ENCODE results near the gene PIK3IP1.

Gene PIK3IP1

DNA sequence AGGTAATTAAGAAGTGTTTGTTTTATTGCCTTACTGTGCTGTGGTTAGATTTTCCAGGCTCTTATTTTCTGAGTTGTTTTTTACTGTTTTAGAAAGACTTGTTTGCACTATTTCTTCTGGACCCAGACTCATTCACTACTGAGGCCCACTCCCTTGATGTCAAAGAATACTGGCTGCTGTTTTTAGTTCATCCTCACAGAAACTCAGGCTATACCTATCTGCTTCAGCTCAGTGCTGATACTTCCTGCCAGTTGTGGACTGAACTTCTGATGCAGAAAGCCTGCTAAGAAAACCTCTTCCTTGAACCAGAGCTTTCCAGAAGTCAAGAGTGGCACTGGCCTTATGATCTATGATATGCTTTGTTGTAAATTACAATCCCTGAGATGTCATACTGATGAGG, 15.9 kb upstream of the PIK3IP1 start:
- no peak for DNase-seq (ENCODE audit: low read depth in 2 of 2)

DNA sequence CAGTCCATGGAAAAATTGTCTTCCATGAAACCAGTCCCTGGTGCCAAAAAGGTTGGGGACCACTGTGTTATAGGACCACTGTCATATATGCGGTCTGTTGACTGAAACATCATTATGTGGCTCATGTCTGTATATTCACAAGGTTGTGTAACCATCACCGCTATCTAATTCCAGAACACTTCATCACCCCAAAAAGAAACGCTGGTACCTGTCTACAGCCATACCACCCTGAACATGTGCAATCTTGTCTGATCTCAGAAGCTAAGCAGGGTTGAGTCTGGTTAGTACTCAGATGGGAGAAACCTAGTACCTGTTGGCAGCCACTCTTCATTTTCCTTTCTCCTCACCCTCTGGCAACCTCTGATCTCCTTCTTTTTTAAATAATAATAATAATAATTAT, 12.9 kb upstream of the PIK3IP1 start:
- DNase-seq (ENCODE audit: low read depth in 2 of 2), result no peak

DNA sequence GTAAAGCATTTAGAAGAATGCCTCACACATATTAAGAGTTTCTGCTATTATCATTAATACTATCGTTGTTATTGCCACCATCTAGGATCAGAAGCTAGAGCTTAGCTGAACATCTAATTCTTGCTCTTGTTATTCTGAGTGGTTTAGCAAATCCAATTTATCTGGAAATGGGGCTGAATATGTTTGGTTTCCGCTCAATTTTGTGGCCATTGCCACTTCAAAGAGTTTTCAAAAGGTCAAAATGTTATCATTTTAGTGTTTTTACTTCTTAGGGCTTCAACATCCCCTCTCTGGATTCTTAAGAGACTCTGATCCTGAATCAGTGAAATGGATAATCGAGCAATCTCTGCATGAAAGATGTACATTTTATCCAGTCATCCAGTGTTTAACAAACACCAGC, 10.2 kb upstream of the PIK3IP1 start:
- no peak for DNase-seq (ENCODE audit: low read depth in 2 of 2)

DNA sequence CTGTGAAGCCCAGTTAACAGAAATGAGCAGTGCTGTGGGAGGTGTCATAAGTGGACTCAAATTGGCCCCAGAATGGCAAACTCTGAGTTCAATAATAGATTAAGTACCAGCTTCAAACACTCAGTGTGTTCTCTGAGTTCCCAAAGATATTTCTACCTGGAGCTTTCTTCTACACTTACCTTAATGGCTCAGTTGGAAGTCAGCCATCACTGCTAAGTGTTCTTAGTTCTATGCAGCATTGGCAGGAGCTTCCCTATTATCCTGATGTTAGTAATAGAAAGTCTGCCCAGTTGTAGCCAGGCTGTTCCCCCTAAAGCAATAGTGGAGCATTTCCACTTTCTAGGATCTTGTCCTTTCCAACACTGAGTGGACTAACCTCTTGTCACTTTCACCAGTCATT, 9.7 kb upstream of the PIK3IP1 start:
- no peak for DNase-seq (ENCODE audit: low read depth in 2 of 2)

DNA sequence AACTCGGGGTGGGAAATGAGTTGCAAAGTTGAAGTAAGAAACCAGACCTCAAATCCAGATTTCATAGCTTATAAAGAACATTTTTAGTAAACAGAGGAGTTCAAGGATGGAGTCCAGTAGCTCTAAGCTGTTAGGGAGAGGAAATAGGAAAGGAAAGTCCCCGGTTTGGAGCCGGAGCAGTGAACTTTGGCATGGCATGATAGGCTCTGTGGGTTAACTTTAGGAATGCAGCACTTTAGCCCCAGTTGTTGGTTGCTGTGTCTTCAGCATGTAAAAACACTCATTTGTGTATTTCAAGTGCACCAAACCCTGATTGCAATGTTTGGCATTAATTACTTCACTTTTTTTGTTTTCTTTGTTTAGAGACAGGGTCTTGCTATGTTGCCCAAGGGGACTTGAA, 8.6 kb upstream of the PIK3IP1 start:
- DNase-seq (ENCODE audit: low read depth in 2 of 2), result no peak

DNA sequence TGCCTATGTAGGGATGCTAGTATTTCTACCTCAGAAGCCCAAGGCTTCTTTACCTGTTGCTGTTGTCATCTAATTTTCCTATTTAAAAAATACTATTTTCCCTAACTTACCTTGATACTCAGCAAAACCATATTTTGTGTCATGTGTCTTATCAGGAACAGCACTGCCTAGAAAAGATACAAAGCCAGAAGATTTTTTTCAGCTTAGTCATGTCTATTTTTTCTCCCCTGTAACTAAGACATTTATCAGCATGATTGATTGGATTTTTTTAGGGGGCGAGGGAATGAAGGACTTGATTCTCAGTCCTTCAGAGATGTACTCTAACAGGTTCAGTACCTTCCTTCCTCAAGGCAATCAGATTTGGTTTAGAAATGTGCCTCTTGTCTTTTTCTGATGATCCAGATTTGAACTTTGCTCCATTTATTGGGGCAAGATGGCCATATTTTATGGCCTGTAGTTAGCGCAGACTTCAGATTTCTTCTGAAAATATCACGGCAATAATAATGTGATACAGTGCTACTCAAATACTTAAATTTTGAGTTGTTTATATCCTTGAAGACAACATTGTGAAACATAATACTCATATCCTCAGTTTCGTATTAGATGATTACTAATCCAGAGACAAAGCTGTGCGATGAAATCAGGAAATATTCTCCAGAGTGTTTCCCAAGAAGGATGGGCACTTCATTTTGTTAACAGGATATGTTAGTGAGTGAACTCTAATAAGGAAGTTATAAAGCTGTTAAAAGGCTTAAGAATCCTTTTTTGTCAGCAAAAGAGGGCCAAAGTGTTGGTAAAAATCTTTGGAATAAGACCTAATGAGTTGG, 3.8 kb upstream of the PIK3IP1 start:
- no peak for DNase-seq (ENCODE audit: low read depth in 2 of 2)

DNA sequence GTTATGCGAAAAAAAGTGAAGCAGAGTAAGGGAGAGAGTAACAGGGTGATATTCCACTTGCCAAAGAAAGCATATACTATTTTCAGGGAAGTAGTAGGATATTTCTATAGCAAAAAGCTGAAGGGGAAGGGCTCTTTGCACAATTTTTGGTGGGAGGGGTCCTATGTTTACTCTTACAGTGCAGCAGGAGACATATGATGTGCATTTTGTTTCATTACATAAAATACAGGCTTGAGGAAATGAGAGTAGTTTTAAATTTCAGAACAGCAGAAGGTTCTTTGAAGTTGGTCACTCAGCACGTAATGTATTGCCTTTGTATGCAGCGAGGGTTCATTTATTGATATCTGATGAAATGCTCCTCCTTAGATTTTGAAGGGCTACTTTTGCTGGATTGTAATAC, 3.1 kb upstream of the PIK3IP1 start:
- no peak for DNase-seq (ENCODE audit: low read depth in 2 of 2)

DNA sequence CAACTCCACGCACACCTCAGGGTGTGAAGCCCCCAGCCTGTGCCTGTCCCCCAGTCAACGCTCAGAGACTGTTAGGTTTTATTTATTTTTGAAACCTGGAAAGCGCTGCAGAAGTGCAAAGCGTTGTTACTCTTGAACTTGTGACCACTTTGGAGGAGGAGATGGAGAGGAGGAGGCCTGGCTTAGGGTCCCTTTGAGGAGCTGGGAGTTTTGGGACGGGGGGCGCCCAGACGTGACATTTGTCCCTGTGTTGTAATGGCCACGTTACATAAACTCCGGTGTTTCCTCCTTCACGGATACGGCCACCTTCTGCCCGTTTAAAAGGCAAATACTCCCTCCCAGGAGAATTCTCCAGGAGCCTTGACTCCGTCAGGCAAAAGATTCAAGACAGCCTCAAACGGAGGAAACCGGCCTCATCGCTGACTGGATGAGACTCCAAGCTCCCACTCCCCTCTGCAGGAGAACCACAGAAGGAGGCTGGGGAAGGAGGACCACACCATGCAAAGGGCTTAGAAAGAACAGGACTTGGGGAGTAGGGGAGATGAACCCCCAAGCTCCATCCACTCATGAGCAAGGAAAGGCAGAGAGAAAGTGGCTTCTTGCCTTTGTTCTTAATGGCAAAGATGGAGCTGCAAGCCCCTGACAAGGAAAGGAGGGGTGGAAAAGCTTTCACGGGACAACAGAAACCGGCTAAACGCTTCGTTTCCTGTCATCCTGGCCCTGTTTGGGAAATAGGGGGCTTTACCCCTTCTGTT, 630 bp downstream of the PIK3IP1 start:
- no peak for DNase-seq (ENCODE audit: low read depth in 2 of 2)

DNA sequence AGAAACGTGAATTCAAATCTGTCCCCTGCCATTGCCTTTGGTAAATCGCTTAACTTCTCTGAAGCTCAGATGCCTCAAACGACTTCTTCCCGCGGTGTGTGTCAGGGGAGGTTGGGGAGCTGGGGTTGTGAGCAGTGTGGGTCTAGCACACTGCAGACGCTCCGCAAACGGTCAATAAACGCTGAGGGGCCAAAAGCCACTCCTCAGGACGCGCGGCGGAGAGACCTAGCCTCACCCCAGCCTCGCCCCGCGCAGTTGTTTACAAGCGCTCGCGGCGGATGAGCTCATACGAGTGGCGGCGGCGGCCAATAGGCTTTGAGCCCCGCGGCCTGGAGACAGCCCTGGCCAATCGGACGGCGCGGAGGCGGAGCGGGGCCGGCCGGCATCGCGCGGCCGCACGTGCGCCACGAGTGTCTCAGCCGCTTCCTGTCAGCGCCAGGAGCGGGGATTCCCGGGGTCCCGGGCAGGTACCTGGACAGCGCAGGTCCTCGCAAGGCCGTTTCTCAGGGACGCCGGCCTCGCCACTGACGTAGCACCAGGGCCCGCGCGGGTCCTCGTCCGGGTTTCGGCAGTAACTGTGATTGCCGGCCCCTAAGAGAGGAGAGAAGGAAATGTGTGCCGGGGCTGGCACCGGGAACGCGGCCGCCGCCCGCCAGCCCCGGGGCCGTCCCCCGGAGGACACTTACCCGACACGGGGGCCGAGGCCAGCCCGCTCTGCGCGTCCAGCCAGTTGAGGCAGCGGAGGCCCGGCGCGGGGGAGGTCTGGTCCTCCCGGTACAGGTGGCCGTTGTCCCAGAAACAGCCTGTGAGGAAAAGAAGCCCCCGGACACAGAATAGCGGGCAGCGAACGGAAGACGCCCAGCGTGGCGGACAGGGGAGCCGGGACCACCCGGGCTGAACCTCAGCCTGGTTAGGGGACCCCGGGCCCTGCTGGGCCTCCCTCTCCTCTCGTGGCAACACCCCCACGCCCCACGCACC, 1.5 kb downstream of the PIK3IP1 start:
- DNase-seq (ENCODE audit: low read depth in 2 of 2), result peak; percentile 87 to 91

DNA sequence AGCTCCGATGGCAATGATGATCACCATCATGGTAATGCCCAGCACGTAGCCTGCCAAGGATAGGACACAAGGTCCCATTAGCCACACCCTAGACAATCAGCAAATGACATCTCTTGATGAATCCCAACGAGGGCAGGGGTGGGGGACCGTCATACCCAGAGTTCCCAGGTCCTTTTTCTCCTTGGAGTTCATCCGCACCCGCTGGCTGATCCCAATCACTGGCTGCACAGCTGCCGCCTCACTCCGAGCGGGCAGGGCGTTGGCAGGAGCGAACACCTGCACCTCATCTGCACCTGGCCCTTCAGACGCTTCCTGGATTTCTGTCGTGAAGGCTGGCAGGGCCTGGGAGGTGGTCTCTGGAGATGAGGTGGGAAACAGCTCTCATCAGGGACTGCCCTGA, 2.9 kb downstream of the PIK3IP1 start:
- DNase-seq (ENCODE audit: low read depth in 2 of 2), result no peak

DNA sequence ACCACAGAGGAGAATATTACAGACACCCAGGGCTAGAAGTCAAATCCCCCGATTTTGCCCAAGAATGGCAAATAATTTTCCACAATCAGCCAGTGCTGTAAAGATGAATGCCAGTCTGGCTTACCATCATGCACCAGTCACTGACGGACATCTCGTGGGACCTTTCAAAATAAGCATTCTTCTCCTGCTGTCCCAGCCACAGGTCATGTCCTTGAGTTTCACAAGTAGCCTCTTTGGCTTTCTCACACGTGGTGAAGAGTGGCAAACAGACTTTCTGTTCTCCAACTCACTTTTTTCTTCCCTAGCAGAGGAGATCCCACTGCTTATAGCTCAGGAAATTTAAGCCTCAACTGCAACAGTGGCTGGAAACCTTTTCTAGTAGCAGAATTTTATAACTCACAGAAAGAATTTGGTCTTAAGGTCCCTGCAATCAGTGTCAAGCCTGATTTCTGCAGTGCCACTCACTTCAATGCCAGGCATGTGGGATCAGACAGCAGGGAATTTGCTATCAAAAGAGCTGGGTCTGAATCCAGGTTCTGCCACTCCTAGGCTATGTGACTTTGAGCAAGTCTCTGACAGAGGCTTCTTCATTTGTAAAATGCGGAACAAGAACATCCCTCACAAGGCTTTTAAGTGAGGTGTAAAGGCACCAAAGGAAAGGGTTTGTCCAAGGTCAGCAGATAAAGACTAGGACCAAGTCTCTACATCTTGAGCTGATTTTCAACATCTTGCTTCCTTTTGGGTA, 3.6 kb downstream of the PIK3IP1 start:
- DNase-seq (ENCODE audit: low read depth in 2 of 2), result no peak

DNA sequence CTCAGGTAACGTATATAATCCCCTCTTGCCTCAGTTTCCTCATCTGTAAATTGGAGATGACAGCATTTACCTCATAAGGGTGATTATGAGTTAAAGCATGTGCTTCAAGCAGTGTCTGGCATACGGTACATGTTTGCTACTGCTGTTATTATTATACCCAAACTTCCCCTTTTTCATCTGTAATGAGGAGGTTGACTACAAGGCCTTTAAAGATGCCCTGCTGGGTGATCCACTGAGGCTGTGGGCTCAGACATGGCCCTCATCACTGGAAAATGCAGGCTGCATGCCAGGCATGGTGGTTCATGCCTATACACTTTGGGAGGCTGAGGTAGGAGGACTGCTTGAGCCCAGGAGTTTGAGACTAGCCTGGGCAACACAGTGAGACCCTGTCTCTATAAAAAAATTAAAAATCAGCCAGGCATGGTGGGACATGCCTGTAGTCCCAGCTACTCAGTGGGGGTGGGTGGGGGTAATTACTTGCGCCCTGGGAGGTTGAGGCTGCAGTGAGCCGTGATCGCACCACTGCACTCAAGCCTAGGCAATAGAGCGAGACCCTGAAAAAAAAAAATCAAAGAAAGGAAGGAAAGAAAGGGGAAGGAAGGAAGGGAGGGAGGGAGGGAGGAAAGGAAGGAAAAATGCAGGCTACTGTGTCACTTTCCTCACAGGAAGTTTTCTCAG, 4.3 kb downstream of the PIK3IP1 start:
- no peak for DNase-seq (ENCODE audit: low read depth in 2 of 2)

DNA sequence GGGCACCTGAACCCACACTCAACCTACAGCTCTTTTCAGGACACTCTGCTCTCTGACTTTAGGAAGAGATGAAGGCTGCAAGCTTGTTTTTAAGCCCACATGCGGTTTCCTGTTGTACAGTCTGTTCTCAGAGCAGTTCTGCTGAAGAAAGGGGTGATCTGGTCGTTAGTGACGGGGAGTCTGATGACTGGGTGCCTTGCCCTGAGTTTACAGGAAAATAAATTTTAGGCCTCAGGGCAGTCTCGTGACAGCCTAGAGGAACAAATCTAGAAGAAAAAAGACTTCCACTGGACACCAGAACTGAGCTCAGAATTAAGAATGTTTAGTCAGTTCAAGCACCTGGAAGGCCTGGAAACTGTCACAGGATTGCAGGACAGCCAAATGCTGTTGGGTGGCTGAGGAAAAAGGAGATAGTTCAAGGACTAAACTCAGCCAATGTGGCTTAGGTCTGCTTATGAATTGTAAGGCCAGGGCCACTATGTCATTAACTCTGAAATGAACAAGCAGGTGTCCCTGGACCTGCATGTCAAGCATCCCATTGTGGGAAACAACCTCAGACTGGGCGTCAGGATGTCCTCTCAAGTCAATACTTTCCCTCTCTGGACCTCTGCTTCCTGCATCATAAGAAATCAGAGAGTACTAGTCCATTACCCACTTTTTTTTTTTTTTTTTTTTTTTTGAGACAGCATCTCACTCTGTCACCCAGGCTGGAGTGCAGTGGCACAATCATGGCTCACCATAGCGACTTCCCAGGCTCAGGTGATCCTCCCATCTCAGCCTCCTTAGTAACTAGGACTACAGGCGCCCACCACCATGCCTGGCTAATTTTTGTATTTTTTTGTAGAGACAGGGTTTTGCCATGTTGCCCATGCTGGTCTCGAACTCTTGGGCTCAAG, 5.7 kb downstream of the PIK3IP1 start:
- peak in 1 of 2 donors; percentile 49 for DNase-seq (ENCODE audit: low read depth in 2 of 2)

DNA sequence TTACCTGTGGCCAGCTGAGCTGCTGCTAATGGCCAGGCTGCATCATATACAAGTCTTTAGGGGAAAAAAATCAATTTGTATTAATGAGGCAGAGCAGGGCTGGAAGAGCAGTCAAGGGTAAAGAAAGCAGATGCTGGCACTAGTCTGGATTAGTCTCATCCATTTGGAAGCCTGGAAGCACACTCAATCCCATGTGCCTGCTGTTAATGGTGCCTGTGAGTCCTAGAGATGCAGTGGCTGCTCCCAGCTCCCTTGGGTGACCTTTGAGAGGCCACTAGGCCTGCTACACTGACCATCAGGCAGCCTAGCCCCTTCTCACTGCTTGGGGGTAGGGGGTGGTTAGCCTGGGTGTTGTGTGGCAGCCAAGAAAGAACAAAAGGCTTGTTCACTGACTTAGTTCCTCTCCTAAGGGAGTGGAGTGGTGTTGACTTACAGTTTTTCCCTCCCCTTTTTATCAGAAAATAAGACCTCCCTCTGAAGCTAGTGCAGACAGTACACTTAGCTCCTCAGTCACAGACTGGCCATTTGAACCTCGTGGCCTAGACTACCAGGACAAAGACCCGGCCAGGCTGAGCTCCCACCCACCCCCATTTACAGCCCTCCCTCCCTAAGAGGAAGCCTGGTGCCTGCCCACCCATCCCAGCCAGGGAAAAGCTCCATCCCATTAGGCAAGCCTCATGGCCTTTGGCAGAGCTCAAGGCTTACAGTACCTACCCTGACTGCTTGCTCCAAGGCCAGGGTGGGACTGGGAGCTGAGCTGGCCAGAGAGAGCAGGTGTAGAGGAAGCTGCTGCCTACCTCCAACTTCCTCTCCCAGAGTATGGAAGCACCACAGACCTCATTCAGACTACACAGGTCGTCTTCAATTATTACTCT, 7.8 kb downstream of the PIK3IP1 start:
- DNase-seq (ENCODE audit: low read depth in 2 of 2), result no peak

DNA sequence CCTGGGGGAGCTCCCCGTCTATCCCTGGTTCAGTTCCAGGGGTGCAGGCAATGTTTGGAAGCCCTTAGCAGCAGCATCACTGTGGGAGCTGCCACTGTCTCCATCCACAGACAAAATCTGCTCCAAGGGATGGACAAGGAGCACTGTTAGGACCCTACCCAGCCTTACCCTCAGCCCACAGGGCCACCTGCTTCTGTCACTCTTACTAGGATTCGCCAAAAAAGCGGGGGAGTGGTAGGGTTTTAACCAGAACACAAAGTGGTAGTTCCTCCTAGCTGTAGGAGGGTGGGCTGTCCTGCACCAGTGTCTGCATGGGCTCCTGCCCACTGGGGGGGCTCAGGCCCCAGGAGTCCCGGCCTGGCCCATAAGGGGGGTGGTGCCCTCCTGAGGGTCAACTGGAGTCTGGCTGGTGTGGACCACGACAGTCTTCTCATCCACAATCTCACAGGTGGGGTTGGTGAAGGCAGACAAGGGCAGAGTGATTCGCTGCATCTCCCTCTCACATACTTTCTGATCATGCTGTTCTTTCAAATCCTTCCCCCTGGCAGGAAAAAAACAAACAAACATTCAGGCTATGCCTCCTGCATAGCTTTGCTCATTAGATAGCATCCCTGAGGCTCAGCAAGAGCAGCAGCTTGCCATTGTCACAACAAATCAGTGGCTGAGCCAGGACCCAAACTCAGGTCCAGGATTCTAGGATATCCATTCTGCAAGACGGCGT, 9.4 kb downstream of the PIK3IP1 start:
- no peak for DNase-seq (ENCODE audit: low read depth in 2 of 2)

DNA sequence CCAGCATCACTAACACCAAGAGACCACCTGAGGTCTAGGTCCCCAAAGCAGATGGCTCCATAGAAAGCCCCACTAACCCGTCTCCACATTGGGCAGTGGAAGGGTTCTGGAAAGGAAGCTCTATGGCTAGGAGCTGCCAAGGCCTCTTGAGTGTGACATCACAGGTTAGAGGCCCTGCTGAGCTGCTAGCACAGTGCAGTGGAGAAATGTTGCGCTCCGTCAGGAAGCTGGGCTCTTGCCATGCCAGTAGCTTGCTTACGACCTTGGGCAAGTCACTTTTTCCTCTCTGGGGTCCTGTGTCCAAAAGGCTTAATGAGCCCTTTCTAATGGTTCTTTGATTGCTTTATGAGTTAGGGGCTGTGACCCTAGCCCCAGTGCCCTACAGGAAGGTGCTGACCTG, 10.6 kb downstream of the PIK3IP1 start:
- no peak for DNase-seq (ENCODE audit: low read depth in 2 of 2)

DNA sequence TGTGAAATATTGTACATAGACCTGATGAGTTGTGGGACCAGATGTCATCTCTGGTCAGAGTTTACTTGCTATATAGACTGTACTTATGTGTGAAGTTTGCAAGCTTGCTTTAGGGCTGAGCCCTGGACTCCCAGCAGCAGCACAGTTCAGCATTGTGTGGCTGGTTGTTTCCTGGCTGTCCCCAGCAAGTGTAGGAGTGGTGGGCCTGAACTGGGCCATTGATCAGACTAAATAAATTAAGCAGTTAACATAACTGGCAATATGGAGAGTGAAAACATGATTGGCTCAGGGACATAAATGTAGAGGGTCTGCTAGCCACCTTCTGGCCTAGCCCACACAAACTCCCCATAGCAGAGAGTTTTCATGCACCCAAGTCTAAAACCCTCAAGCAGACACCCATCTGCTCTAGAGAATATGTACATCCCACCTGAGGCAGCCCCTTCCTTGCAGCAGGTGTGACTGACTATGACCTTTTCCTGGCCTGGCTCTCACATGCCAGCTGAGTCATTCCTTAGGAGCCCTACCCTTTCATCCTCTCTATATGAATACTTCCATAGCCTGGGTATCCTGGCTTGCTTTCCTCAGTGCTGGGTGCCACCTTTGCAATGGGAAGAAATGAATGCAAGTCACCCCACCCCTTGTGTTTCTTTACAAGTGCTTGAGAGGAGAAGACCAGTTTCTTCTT, 12.3 kb downstream of the PIK3IP1 start:
- DNase-seq (ENCODE audit: low read depth in 2 of 2), result no peak

DNA sequence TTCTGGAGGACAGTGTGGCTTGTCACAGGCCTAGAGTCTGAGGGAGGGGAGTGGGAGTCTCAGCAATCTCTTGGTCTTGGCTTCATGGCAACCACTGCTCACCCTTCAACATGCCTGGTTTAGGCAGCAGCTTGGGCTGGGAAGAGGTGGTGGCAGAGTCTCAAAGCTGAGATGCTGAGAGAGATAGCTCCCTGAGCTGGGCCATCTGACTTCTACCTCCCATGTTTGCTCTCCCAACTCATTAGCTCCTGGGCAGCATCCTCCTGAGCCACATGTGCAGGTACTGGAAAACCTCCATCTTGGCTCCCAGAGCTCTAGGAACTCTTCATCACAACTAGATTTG, 13.0 kb downstream of the PIK3IP1 start:
- no peak for DNase-seq (ENCODE audit: low read depth in 2 of 2)

Measured in stimulated activated CD4-positive, alpha-beta T cell treated with anti-CD3 and anti-CD28 coated beads, Interleukin-4, amount 100 ng/mL, for 48 hours (primary cell).